NCI-H1048 (cell line): ENCODE results near the gene ALDH3B2.
"Not testable (repeated sequence)": the region's sequence is repeated elsewhere in the genome, so short reads cannot be mapped to it uniquely, and the experiment has no call there.

Source experiments
- DNase-seq: peaks from one replicate; lab custom pipeline; 2025; lab: John Stamatoyannopoulos, UW

Gene ALDH3B2

DNA sequence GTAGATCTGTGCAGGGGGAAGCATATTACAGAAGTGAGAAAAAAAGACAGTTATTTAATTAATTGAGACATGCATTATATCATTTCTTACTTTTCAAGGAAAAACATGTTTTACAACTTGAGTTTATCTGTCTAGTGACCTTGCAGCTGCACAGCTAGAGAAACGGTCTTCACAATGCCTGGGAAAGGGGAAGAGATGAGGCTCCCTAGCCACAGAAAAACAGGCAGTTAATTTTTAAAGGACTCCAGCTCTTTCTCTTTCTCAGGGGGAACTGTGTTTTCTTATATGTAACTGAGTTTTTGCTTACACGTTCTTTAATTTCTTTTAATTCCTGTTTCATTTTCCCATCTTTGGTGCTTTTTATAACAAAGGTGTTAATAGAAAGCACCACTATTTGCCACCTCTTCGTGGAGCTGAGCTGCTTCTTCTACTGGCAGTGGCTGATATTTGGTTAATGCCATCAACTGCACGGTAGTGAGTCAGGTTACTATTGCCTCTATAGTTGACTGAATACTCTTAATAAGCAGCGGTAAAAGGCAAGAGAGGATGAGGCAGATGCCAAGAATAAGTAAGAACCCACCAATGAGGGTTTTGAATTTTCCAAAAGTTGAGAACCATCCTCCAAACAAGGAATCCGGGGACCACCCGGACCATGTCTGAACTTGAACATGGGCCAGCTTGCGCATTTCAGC, 11.4 kb upstream of the ALDH3B2 start:
- not testable (repeated sequence) for DNase-seq

DNA sequence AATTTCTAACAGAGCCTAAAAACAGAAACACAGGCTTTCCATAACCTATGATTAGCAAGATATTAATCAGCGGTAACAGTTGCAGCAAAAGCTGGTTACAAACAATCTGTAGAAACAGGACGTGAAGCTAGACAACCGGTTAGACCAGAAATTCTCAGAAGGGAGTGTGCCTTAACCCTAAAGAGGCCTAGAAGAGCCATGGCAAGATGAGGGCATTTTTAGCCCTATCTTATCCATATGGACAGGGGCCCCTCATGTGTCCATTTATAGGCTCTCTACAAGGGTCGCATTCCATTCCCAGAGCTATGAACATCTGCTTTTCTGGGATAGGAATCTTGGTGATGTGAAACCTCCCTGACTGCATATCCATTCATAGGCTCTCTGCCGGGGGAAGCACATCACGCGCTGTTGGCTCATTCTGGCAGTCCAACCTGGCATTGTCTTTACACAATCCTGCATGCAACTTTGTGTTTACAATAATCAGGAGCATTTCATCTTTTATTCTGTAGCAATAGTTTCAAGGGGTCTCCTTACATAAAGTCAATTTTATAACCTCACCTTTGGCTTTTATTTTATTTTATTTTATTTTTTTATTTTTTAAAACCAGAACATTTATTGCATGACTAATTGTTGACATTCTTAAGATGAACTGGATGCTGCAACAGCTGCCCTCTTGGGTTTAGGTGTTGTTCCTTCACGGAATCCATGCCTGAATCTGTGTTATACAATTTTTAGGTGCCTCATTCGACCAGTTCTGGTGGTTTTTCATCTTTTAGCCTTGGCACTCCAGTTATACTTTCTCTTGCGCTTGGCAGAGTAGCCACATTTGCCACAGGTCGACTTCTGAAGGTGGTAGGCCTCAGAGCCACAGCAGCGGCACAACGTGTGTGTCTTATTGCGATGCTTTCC, 8.0 kb upstream of the ALDH3B2 start:
- not testable (repeated sequence) for DNase-seq

DNA sequence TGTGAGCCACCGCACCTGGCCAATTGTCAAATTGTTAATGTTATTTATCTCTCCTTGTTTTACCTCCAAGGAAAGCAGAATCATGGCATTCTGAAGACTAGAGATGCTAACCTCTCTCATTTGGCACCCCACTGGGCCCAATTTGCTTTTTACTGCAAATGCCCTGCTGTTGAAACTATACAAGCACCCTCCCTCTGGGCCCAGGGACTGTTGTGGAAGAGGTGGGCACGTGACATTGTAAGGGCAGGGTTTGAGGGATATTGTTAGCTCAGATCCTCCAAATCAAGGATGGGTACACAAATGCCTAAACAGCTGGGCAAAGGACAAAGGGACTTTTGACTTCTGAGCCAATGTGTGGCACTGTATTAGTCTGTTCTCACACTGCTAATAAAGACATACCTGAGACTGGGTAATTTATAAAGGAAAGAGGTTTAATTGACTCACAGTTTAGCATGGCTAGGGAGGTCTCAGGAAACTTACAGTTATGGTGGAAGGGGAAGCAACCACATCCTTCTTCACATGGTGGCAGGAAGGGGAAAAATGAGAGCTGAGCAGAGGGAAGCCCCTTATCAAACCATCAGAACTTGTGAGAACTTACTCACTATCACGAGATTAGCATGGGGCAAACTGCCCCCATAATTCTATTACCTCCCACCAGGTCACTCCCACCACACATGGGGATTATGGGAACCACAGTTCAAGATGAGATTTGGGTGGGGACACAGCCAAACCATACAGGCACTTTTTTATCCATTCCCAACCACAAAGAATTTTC, 6.5 kb upstream of the ALDH3B2 start:
- DNase-seq: no peak

GRCh38 chr11:67675058-67675747, 780 bp upstream of the ALDH3B2 start:
- no peak for DNase-seq

- no peak for DNase-seq
These were observed 521 bp downstream of the ALDH3B2 start for GRCh38 chr11:67673902-67674301.

GRCh38 chr11:67673358-67673757, 1.1 kb downstream of the ALDH3B2 start:
- no peak for DNase-seq

GRCh38 chr11:67671211-67671520, 3.3 kb downstream of the ALDH3B2 start:
- no peak for DNase-seq

DNA sequence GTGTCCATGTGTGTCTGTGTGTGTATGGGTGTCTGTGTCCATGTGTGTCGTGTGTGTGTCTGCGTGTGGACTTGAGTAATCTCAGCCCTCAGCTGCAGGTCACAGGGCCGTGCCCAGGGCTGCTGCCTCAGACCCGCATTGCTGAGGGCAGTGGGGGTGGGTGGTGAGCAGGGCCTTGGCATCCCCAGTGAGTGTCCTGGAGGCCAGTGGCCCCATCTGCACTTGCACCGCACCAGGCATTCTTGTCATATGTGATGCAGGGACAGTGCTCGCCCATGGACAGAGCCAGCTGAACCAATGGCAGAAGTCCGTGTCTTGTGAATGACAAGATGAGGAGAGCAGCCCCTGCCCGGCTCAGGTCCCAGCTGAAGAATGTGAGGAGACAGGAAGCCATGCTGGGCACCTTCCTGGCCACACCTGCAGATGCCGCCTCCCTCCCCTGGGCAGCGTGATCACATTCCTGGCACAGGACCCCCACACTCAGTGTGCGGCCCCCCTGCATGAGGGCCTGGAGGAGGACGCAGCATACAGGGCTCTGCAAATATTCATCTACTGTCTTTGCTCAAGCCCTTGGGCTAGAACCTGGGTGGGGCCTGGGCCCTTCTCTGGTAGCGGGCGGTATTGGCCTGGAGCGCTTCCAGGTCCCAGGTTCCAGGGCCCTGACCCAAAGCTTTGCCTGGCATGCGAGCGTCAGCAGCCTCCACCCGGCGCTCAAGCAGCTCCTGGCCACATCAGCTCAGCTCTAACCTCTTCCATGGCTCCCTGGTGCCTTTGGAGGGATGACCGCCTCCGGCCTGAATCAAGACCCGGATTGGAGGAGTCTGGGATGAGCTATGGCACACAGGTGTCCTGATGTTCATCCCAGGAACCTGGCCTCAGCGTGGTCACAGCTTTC, 3.9 kb downstream of the ALDH3B2 start:
- no peak for DNase-seq

GRCh38 chr11:67668192-67668551, 6.3 kb downstream of the ALDH3B2 start:
- no peak for DNase-seq

DNA sequence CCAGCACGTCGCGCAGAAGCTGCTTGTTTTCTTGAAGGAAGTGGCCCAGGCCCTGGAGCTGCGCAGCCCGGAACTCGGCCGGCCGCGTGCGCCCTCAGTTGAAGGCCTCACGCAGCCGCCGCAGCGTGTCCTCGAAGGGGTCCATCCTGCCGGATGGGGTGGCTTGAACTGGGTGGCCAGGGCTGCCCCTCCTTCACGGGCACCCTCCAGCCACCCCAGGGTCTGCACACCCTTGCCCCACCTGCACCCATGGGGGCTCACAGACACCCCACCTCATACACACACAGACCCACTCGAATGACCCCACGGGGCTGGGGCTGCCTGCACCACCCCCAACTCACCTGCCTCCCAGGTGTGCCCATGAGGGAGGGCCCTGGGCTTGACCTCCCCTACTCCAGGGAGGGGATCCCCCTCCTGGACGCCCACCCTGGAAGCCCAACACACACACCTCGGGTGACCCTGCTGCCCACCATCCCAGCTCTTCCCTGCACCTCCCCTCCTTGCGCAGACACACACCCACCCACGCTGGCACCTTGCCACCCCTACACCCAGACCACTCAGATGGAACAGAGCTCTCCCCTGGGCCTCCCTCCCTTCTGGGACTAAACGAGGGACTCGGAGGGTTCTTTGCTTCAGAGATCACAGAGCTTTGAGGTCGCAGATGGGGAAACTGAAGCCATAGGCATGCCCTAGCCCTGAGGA, 6.8 kb downstream of the ALDH3B2 start:
- DNase-seq: no peak

- no peak for DNase-seq
These were observed 7.5 kb downstream of the ALDH3B2 start for GRCh38 chr11:67666676-67667489.

DNA sequence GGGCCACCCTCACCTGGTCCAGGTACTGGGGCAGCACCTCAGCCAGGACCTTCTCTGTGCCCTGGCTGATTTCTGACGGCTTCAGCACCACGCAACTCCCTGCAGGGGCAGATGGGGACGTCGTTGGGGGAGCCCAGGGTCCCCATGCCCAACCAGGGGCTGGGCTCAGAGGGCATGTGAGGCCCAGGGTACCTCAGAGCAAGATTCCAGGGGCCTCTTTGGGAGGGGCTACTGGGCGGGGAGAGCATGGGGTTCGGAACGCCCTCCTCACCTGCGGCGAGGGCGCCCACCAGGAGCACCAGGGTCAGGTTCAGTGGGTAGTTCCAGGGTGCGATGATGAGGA, 8.1 kb downstream of the ALDH3B2 start:
- DNase-seq: no peak

- no peak for DNase-seq
These were observed 8.7 kb downstream of the ALDH3B2 start for GRCh38 chr11:67665541-67666302.

GRCh38 chr11:67664696-67665540, 9.5 kb downstream of the ALDH3B2 start:
- DNase-seq: no peak

- DNase-seq: no peak
These were observed 10.2 kb downstream of the ALDH3B2 start for GRCh38 chr11:67664213-67664585.

DNA sequence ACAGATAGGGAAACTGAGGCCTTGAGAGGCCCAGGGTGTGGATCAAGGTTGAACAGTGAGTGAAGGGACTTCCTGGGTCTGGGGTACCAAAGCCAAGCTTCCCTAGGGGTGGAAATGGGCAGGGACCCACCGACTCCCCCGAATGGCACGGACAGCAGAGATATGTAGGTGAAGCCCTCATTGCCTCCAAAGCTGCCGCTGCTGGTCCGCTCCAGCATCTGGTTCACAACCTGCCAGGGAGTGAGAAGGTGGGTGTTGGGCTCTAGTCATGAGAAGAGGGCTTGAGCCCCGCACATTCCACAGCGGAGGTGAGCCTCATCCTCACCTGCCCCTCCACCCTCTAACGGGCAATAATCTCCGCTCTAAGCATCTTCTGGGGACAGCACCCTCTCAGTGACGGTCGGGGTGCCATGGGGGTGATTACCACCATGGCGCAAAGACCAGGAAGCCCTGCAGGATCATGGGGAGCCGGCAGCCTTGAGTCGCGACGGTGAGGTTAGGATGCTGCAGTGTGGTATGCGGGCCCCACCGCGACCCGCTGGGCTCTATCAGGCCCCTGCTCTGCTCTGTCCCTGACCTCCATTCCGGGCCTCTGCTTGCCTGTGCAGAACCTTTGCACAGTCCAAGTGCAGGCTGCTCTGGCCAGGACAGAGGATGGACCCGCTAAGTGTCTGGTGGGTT, 10.8 kb downstream of the ALDH3B2 start:
- DNase-seq: no peak

DNA sequence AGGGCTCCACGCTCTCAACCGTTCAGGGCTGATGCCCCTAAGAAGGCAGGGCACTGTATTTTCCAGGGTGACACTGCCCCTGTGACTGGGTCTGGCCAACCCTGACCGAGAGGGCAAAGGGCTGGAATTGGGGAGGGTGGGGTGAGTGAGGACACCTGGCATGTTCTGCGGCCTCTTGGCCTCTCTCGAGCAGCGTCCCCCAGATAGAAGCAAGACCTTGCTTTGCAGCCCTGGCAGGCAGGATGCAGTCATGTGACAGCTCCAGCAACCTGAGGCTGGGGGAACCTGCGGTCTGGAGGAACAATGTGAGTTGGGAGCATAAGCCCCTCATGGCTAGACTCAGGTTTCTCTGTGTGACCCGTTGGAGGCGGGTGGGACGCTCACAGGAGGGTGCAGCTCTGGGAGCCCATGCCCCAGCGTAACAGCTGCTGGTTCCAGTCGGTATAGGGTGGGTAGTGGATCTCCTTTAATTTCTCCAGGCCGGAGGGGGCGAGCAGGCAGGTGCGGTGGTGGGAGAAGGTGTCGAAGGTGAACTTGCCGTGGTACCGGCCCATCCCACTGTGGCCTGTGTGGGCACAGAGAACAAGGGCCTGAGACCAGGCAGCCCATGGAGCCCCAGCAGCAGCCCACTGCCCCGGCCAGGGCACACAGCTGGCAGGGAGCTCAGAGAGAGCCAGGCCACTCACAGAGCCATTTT, 11.4 kb downstream of the ALDH3B2 start:
- no peak for DNase-seq
